Measurements from ENCODE around the gene BRS3.

DNA sequence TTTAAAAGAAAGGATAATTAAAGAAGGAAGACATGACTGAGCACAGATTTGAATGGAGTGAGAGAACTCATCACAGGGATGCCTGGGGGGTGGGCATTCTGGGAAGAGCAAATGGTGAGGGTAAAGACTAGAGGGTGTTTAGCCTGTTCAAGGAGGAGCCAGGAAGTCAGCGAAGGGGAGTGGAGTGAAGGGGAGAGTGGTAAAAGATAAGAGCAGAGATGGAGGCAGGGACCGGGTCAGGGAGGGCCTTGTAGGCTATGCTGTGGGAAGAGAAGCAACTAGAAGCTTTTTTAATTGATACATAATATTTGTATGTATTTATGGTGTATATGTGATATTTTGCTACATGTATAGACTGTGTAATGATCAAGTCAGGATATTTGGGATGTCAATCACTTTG, 42.0 kb downstream of the BRS3 start:
- TF ChIP-seq TAF1 (IDR thresholded peaks at IDR 0.05; ENCODE audit: borderline replicate concordance, insufficient read depth, low read length): no peak
- no peak for TF ChIP-seq POLR2AphosphoS5 (IDR thresholded peaks at IDR 0.05; ENCODE audit: low read depth, low read length)
- TF ChIP-seq, protein P1, sequence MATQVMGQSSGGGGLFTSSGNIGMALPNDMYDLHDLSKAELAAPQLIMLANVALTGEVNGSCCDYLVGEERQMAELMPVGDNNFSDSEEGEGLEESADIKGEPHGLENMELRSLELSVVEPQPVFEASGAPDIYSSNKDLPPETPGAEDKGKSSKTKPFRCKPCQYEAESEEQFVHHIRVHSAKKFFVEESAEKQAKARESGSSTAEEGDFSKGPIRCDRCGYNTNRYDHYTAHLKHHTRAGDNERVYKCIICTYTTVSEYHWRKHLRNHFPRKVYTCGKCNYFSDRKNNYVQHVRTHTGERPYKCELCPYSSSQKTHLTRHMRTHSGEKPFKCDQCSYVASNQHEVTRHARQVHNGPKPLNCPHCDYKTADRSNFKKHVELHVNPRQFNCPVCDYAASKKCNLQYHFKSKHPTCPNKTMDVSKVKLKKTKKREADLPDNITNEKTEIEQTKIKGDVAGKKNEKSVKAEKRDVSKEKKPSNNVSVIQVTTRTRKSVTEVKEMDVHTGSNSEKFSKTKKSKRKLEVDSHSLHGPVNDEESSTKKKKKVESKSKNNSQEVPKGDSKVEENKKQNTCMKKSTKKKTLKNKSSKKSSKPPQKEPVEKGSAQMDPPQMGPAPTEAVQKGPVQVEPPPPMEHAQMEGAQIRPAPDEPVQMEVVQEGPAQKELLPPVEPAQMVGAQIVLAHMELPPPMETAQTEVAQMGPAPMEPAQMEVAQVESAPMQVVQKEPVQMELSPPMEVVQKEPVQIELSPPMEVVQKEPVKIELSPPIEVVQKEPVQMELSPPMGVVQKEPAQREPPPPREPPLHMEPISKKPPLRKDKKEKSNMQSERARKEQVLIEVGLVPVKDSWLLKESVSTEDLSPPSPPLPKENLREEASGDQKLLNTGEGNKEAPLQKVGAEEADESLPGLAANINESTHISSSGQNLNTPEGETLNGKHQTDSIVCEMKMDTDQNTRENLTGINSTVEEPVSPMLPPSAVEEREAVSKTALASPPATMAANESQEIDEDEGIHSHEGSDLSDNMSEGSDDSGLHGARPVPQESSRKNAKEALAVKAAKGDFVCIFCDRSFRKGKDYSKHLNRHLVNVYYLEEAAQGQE (IDR thresholded peaks at IDR 0.05; ENCODE audit: insufficient read depth in 1 of 2, low read depth in 2 of 2, low read length in 2 of 2): no peak
- TF ChIP-seq SIN3A (IDR thresholded peaks at IDR 0.05; ENCODE audit: borderline replicate concordance, insufficient read depth, low read length): no peak
- TF ChIP-seq FOXP2 (optimal IDR thresholded peaks at IDR 0.05; ENCODE audit: borderline replicate concordance, extremely low read depth, extremely low read length, insufficient read depth): no peak

All from PFSK-1 (cell line).